Measurements from ENCODE around the gene ATG16L2.

ATG16L2 gene

DNA sequence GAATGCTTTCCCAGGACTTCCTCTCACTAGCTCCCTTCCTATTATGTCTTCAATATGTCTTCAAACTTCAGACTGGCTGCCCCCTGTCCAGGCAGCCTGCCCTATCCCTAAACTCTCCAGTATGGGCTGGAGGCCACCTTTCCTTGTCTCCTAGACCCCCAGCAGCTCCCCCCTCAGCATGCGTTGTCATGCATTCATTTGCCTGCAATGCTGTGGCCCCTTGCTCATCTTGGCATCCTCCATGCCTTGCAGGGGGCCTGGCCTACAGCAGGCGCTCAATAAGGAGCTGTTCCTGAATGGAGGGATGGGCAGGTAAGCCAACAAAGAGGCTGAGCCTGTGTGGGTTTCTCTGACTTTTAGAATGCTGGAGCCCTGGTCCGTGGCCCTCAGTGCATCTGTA, 45.6 kb upstream of the ATG16L2 start:
- ATAC-seq, result no peak
- TF ChIP-seq ZC3H10 (CRISPR knock-in tag; IDR thresholded peaks at IDR 0.05) (no peak), SNAI2 (CRISPR knock-in tag; IDR thresholded peaks at IDR 0.05) (no peak), TSHZ2 (CRISPR knock-in tag; IDR thresholded peaks at IDR 0.05) (no peak), ZNF8 (CRISPR knock-in tag; IDR thresholded peaks at IDR 0.05) (no peak)
- TF ChIP-seq, protein P1, sequence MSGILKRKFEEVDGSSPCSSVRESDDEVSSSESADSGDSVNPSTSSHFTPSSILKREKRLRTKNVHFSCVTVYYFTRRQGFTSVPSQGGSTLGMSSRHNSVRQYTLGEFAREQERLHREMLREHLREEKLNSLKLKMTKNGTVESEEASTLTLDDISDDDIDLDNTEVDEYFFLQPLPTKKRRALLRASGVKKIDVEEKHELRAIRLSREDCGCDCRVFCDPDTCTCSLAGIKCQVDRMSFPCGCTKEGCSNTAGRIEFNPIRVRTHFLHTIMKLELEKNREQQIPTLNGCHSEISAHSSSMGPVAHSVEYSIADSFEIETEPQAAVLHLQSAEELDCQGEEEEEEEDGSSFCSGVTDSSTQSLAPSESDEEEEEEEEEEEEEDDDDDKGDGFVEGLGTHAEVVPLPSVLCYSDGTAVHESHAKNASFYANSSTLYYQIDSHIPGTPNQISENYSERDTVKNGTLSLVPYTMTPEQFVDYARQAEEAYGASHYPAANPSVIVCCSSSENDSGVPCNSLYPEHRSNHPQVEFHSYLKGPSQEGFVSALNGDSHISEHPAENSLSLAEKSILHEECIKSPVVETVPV (CRISPR knock-in tag; IDR thresholded peaks at IDR 0.05), result no peak
- TF ChIP-seq, protein P2, sequence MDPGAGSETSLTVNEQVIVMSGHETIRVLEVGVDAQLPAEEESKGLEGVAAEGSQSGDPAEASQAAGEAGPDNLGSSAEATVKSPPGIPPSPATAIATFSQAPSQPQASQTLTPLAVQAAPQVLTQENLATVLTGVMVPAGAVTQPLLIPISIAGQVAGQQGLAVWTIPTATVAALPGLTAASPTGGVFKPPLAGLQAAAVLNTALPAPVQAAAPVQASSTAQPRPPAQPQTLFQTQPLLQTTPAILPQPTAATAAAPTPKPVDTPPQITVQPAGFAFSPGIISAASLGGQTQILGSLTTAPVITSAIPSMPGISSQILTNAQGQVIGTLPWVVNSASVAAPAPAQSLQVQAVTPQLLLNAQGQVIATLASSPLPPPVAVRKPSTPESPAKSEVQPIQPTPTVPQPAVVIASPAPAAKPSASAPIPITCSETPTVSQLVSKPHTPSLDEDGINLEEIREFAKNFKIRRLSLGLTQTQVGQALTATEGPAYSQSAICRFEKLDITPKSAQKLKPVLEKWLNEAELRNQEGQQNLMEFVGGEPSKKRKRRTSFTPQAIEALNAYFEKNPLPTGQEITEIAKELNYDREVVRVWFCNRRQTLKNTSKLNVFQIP (CRISPR knock-in tag; IDR thresholded peaks at IDR 0.05; ENCODE audit: borderline replicate concordance, low read depth), result no peak

GRCh38 chr11:72769680-72770079, 44.5 kb upstream of the ATG16L2 start:
- no peak for ATAC-seq
- no peak for TF ChIP-seq TSHZ2 (CRISPR knock-in tag; IDR thresholded peaks at IDR 0.05)
- no peak for TF ChIP-seq SNAI2 (CRISPR knock-in tag; IDR thresholded peaks at IDR 0.05)
- no peak for TF ChIP-seq ZNF8 (CRISPR knock-in tag; IDR thresholded peaks at IDR 0.05)

- ATAC-seq, result no peak
- TF ChIP-seq ESRRG (CRISPR knock-in tag; IDR thresholded peaks at IDR 0.05) (no peak), SNAI2 (CRISPR knock-in tag; IDR thresholded peaks at IDR 0.05) (no peak)
Observed at GRCh38 chr11:72770799-72771198, 43.4 kb upstream of the ATG16L2 start.

DNA sequence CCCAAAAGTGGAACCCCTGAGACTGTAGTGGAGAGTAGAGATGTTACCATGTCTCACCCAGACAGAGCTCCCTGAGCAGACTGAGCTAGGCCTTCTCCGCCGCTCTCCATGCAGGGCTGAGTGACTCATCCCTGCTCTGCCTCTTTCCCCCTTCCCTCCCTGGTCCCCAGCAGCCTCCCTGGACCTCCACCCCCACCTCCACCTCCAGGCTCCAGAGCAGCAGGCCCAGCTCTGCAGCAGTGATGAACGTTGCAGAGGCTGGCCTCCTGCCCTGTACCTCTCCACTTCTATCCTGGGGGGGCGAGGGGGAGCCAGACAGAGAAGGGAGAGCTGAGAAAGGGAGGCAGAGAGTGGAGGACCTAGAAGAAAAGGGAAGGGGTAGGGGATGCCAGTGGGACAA, 42.7 kb upstream of the ATG16L2 start:
- peak; percentile 83 for ATAC-seq
- no peak for TF ChIP-seq OSR1 (CRISPR knock-in tag; IDR thresholded peaks at IDR 0.05)
- no peak for TF ChIP-seq TSHZ2 (CRISPR knock-in tag; IDR thresholded peaks at IDR 0.05)
- TF ChIP-seq TCF4 (CRISPR knock-in tag; IDR thresholded peaks at IDR 0.05; ENCODE audit: borderline replicate concordance), result no peak
- TF ChIP-seq ZNF565 (CRISPR knock-in tag; conservative IDR thresholded peaks at IDR 0.05; ENCODE audit: low read depth), result no peak

DNA sequence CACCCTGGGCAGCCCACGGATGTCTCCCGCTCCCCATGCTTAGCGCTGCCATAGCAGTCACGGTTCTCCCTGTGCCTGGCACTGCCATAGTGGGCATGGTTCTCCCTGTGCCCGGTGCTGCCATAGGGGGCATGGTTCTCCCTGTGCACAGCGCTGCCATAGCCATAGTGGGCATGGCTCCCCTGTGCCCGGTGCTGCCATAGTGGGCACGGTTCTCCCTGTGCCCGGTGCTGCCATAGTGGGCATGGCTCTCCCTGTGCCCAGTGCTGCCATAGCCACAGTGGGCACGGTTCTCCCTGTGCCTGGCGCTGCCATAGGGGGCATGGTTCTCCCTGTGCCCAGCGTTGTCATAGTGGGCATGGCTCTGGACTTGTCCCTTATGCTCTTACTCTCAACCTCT, 42.2 kb upstream of the ATG16L2 start:
- peak; percentile 10 for ATAC-seq
- TF ChIP-seq GLIS3 (CRISPR knock-in tag; IDR thresholded peaks at IDR 0.05) (no peak), ZNF8 (CRISPR knock-in tag; IDR thresholded peaks at IDR 0.05) (no peak), PPARA (CRISPR knock-in tag; IDR thresholded peaks at IDR 0.05; ENCODE audit: borderline replicate concordance) (no peak), ZFP30 (CRISPR knock-in tag; IDR thresholded peaks at IDR 0.05) (no peak), ZFP3 (CRISPR knock-in tag; IDR thresholded peaks at IDR 0.05) (no peak), ZC3H10 (CRISPR knock-in tag; IDR thresholded peaks at IDR 0.05) (no peak), CSDC2 (CRISPR knock-in tag; IDR thresholded peaks at IDR 0.05) (no peak), ISL1 (CRISPR knock-in tag; IDR thresholded peaks at IDR 0.05) (no peak), TOX (CRISPR knock-in tag; IDR thresholded peaks at IDR 0.05; ENCODE audit: borderline replicate concordance) (no peak)
- TF ChIP-seq, protein P3, sequence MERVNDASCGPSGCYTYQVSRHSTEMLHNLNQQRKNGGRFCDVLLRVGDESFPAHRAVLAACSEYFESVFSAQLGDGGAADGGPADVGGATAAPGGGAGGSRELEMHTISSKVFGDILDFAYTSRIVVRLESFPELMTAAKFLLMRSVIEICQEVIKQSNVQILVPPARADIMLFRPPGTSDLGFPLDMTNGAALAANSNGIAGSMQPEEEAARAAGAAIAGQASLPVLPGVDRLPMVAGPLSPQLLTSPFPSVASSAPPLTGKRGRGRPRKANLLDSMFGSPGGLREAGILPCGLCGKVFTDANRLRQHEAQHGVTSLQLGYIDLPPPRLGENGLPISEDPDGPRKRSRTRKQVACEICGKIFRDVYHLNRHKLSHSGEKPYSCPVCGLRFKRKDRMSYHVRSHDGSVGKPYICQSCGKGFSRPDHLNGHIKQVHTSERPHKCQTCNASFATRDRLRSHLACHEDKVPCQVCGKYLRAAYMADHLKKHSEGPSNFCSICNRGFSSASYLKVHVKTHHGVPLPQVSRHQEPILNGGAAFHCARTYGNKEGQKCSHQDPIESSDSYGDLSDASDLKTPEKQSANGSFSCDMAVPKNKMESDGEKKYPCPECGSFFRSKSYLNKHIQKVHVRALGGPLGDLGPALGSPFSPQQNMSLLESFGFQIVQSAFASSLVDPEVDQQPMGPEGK (CRISPR knock-in tag; IDR thresholded peaks at IDR 0.05; ENCODE audit: borderline replicate concordance), result no peak
